ENCODE measurements around the gene CUX1.

Gene CUX1

DNA sequence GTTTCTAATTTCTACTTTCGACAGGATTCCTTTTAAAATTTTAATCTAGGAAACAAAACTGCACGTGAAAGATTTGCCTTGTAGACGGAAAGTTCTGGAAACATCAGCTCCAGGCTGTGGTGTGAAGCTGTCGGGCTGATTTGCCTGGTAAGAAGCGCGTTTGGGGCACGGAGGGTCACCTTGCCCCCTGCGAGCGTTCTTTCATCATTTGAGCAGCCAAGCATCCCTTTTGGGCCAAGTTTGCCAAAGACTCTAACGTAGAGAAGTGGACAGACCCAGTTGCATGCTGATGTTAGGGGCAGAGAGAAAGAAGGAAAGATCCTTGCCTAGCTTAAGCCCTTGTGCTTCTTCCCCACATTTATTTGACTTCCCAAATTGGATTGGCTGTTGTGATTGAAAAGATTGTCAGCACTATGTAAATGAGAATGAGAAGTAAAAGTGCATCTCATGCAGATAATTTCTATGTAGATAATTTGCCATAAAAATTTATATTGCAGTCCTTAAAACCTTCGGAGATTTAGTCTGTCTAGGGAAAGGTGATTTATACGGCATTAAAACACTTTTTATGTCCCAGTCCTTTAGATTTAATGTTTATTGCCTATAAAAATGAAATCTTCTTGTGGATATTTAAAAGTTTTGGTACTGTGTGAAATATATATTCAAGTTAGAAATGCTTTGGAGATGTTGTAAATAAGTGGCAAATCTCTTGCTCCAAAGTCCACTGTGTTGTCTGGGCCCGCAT is 76.1 kb downstream of the CUX1 start:
- DNase-seq (ENCODE audit: low read depth in 2 of 2), result no peak

DNA sequence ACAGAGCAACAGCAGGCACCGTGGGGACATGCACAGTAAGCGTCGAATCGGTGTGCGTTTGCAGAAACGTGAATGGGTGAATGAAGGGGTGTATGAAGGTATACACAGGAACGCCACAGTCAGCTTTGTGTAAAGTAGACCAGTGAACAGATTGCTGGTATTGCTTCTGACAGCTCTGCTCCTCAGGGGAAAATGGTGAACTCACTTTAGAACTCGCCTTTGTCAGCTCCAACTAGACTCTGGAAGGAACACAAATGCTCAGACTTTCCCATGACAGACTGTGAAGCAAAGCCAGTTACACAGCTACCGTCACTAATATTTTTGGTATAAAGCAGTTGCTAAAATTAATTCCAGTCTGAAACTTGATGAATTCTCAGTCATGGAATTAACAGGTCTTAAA is 78.9 kb downstream of the CUX1 start:
- DNase-seq (ENCODE audit: low read depth in 2 of 2), result no peak

DNA sequence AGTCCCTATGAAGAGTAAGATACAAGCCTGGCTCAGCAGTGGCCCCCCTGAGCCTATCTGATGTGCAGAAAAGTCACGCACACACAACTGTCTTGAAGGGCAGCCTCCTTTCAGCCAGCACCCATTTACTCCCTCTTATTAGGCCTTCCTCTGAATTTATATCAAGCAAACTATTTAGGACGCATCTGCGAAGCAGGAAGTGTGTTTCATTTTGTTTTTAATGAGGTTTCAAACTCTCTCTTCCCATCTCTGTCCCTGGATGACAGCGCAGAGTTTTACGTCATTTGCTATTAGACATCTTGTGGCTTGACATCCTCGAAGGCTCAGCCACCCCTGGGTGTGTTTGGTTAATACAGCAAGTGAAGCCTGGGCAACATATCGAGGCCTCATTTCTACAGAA is 79.5 kb downstream of the CUX1 start:
- no peak for DNase-seq (ENCODE audit: low read depth in 2 of 2)

DNA sequence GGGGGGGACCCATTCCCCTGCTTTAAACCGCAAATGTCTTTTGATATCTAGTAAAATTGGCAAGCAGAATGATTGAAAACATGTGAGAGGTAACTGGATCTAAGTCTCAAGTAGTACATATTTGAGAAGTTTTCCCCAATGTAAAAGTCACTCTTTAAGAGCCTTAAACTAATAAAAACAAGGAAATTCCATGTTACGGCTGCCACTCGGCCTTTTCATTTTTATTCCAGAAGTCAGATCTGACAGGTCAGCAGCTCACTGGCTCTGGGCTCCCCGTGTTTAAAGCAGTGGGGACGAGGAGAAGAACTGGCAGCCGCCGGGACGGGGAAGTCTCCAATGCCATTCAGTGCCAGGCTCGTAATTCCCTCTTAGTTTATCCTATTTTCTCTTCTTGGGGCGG is 80.7 kb downstream of the CUX1 start:
- no peak for DNase-seq (ENCODE audit: low read depth in 2 of 2)

DNA sequence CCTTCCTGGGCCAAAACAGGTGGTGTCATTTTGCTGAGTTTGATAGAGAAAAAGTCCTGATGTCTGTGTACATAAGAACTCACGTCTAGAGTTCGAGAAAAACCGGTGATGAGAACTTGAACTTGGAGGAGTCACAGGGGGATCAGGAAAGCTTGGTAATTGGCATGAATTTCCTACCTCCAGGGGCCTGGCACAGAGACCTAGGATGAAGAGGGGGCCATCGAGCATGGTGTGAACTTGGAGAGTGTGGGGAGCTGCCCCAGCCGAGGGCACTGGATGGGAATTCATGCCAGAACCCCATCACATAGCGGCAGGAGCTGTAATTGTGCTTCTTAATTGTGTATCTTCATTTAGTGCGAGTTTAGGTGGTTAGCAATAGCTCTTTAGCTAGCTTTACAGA is 82.2 kb downstream of the CUX1 start:
- no peak for DNase-seq (ENCODE audit: low read depth in 2 of 2)

DNA sequence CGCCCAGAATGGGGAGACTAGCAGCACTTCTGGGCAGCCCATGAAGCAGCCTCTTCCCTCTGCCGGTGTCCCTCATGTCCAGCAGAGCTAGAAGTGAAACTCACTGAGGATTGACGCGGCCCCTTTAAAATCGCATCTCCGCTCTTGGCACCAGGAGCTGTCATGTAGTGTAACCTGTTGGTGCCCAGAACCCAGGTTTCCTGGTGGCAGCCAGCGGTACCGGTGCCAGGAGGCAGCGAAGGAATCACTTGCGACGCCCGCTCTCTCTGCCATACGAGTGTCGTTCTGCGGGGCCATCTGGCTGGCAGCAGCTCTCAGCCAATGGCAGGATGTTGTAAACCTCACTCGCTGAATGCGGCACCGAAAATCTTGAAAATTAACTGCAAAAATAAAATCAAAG is 82.7 kb downstream of the CUX1 start:
- no peak for DNase-seq (ENCODE audit: low read depth in 2 of 2)

DNA sequence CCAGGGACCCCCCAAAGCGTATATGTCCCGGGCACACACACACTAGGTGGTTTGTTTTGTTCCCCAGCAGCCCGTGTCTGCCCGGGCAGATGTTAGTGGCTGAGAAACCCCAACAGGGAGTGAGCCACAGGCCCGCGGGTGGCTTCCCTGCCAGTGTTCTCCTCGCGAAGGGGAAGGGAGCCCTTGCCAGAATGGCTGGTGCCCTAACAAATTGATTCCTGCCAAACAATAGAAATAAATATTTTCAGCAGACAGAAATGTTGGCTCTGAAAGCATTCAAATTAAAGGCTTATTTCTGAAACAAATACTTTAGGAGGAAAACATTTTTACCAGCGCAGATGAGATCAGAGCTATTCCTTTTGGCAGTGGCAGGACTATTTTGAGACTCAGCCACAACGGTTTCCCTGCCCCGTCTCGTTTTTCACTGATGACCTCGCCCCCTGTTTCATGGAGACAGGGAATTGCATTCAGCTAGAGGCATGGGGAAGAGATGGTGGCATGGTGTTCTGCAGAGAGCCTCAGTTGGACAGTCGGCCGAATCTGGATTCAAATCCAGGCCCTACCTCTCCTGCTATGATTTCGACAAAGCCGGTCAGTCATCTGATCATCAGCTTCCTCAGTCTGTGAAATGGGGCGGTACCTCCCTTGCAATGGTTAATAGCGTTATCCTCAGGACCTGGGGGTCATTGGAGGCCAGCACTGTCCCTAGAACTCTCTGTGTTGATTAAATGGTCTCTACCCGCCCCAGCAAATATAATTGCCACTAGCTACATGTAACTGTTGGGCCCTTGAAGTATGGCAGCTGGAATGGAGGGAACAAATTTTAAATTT is 84.5 kb downstream of the CUX1 start:
- DNase-seq (ENCODE audit: low read depth in 2 of 2), result no peak

DNA sequence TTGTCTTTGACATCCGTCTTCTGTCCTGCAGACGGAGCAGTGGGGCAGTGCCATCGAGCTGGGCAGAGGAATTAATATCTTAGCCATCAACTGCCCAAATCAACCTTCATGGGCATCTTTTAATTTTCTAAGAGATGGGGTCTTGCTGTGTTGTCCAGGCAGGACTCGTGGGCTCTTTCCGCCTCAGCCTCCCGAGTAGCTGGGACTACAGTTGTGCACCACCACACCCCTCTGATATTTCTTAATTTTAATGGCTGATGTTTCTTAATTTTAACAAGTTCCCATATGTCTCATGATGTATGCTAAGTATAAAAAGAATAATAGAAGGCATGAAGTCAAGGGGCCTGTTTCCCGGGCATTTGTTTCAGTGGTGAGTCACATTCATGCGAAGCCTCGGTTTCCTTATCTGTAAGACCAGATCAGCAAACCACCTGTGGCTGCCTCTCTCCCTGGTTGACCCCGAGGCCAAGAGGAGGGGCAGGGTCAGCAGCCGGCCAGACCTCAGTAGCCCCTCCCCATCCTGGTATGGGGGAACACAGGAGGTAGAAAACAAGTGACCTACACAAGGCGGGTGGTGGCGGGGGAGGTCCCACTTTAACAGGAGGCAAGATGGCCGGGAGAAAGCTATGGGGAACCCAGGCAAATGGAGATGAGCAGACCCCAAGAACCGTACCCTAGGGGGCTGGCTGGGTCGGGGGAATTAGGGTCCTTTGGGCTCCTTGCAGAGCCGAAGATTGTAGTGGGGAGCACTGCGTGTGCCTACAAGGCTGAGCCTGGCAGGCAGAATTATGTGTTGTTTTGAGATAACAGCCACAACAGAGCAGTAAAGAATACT is 85.5 kb downstream of the CUX1 start:
- DNase-seq (ENCODE audit: low read depth in 2 of 2), result no peak

DNA sequence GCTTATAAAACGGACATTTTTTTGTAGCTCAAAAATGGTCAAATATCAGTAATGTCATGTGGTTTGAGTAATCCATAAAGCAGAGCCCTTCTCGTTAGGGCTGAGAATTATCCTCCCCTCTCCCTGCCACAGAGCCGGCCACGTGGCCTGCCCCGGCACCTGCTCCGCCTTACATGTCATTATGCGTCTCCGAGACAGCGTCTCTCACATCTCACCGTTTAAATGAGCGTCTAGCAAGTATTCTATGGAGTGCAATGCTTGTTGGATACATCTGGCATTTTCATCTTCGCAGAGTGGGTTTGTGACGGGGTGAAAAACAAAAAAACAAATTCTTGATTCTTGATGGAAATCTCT is 86.1 kb downstream of the CUX1 start:
- no peak for DNase-seq (ENCODE audit: low read depth in 2 of 2)

DNA sequence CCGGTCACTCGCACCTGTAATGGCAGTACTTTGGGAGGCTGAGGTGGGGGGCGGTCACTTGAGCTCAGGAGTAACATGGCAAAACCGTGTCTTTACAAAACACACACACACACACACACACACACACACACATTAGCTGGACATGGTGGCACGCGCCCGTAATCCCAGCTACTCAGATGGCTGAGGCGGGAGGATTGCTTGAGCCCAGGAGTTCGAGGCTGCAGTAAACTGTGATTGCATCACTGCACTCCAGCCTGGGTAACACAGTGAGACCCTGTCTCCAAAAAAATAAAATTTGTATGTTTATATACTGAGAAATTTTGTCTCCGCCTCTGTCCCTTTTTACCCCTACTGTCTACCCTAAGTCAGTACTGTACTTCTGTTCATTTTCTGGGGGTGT is 86.6 kb downstream of the CUX1 start:
- no peak for DNase-seq (ENCODE audit: low read depth in 2 of 2)

DNA sequence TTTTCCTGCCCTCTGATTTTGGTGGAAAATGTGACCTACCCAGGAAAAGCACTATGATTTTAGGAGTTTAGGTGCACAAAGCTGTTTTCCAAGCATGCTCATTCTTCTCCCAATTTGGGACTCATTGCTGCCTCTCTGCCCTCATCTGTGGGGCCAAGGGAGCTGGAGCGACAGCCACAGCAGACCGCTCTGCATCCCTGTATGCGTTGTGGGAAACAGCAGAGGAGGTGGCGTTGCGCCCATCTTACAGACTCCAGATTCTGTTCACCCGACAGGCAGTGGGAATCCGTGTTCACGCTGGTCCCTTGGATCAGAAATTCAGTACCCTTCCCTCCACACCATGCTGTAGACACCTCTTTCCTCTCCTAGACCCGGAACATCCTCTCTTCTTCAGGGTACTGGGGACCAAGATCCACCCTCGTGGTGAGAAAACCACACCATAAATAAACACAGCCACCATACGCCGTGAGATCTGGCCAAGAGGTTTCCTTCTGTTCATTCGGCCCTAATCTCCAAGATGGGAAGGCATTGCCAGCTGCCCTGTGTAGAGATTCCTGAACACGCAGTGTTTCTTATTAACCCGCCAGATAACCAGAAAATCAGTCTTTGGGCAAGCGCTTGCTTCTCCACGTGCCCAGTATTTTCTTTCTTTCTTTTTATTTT is 87.9 kb downstream of the CUX1 start:
- DNase-seq (ENCODE audit: low read depth in 2 of 2), result no peak

DNA sequence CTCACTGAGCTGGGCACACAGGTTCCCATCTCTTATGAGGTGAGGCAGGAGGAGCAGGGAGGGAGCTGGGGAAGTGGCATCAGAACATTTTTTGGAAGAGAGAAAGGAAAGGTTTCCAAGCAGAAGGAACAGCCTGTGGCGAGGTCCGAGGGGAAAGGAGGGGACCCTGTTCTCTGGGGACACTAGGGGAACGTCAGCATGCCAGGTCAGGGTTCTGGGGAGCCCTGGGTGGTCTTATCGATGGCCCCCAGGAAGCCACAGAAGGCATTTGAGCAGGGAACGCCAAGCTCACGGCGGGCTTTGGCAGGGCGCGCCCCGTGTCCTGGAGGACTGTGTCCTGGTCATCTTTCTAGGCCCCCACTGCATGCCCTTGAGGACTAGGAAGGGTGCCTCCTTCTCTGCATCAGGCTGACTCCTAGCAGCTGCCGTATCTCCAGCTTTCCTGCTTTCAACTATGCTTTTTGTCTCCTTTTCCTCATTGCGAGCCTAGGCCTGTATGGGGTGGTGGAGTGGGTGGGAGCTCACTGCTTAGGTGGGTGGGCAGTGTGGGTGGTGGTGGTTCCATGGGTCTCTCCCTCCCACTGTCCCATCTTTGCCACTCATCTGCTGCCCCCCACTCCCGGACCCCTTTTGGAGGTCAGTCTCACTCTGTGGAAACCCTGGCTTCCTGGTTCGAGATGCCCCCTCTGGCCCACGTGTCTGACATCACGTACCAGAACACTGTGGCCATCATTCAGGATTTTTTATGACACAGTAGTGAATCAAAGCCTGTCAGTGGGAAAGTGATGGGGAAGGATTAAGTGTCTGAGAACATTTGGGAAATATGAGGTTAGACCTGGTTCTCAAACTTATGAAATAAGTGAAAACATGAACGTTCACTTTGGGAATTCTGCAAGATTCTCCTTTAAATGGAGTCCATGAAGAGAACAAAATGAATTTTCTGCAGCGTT is 89.1 kb downstream of the CUX1 start:
- no peak for DNase-seq (ENCODE audit: low read depth in 2 of 2)

DNA sequence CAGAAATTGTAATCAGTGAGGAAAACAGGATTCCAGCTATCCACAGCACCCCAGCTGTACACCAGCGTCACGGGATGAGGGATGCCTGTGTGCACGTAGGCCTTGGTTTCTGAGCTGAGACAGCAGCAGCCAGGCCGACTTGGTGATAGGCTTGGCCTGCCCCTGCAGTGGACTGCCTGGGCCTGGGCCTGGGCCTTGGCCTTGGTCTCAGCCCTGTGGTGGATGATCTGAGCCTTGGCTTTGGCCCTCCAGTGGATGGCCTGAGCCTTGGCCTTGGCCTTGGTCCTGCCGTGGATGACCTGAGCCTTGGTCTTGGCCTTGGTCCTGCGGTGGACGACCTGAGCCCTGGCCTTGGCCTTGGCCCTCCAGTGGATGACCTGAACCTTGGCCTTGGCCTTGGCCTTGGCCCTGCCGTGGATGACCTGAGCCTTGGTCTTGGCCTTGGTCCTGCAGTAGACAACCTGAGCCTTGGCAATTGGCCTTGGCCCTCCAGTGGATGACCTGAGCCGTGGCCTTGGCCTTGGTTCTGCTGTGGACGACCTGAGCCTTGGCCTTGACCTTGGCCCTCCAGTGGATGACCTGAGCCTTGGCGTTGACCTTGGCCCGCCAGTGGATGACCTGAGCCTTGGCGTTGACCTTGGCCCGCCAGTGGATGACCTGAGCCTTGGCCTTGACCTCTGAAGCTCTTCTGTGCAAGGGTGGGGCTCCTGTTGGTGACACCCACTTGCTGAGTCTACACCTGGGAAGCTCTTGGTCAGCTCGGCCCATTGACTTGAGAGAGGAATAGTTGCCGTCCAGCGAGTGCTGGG is 93.8 kb downstream of the CUX1 start:
- DNase-seq (ENCODE audit: low read depth in 2 of 2), result no peak

DNA sequence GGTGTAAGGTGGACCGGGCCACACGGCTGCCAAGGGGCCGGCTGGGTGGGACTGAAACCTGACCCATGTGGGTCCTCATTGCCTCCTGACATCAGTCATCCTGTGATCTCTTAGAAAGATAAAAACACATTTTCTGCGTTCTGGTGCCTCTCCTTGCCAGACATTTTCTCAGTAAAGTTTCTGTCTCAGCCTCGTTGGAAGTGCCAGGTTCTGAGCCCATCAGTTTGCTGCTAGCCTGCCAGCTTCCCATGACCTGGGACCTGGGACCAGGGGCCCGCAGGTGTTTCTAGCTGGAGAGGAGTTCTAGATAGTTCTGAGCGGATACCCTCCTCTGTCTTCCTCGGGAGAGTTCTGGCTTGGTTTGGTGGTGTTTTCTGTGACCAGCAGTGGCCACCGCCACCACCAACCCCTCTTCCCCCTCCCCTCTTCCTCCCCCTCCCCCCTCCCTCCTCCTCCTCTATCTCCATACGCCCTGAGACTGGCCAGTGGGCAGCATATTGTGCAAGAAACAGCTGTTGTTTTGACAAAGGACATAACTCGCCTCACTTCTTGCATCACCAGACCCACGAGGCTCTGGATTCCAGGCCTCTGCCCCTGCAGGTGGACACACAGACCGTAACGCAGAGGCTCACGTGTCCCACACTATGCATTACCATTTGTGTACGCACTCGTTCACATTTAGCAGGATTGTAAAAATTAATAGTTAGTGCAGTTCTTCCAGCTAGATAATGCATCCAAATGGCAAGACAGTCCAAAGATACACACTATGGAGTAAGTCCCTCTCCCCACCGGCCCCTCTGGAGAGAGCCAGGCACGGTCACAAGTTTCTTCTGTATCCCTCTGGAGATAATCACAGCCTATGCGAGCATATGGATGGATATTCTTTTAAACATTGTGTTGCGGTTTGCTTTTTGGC is 94.6 kb downstream of the CUX1 start:
- no peak for DNase-seq (ENCODE audit: low read depth in 2 of 2)

DNA sequence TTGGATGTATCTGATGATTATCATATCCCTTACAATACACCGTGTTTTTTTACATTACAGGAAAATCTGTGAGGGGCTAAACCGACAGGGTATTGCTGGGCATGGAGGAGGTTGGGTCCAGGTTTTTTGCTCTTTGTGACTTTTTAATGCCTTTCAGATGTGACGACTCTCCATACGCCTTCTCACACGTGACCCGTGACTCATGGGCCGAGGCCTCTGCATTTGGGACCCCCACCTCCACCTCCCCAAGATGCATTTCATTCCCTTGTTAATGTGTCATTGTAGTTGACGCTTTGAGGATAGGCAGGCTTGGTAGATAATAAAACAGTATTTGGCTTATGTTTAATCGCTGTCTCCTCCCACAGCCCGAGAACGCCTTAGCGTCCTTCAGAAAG is 95.3 kb downstream of the CUX1 start:
- DNase-seq (ENCODE audit: low read depth in 2 of 2), result no peak

DNA sequence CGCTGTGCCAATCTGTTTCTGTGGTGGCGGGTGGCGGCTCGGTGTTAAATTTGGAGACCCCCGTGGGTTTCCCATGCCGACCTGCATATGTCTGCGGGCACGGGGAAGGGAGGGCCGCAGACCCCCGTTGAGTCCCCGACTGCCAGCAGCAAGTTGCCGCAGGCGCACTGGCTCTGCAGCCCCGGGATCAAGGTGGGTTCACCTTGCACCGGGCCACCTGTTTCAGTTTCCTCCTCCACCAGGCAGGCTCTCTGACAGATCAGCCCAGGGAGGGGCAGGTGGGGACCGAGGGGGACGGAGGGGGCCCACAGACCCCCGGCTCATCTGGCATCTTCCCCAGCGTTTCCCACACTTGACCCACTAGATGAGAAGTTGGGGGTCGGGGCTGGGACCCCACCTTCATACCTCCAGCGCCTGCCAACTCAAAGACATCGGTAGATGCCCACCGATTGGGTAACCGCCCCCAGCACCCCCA is 95.9 kb downstream of the CUX1 start:
- no peak for DNase-seq (ENCODE audit: low read depth in 2 of 2)

DNA sequence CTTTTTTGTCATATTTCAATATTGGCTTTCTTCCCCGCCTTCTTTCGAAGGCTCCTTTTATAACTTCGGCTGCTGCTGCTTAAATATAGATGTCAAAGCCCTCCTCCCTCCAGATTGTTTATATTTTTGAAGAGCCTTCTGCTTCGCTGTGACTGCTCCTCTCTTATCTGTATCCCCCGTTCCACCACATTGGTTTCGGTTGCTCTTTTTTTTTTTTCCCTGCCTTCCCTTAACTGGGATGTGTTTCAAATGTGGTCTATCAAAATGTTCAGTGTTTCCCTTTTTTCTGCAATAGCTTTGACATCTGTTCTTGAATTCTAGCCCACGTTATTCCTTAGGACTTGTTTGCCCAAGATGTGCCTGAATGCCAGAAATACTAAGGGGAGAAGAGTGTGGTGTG is 96.4 kb downstream of the CUX1 start:
- no peak for DNase-seq (ENCODE audit: low read depth in 2 of 2)

DNA sequence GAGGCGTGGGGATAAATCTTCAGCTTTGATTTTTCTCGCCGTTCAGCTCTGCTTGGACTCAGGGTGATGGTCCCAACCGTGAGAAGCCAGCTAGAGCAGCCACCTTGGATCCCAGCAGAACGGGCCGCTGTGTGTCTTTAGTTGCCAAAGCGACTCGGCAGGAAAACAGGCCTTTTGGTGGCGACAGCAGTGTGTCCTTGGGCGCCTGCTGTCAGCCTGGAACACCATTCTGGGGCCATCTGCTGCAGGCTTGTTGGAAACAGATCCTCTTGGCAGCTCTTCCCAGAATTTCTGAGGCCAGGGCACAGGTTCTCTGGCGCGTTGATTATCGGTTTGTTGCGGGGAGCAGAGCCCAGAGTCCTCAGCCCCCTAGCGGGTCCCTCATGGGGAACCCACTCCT is 97.6 kb downstream of the CUX1 start:
- DNase-seq (ENCODE audit: low read depth in 2 of 2), result no peak

All from stimulated activated CD8-positive, alpha-beta memory T cell treated with anti-CD3 and anti-CD28 coated beads, Interleukin-7, amount 100 ng/mL, for 1 hour (primary cell).